Right lobe of liver (tissue), 4 donors: Measurements from ENCODE around the gene PGAP3.

Source experiments
- CTCF ChIP-seq, 4 donors: fragments of 200-600 bp in 3 of 4; fragments of 450-650 bp in 1 of 4; IDR thresholded peaks; one replicate each; pipeline versions ENCODE4 v1.5.1 to v1.8.0; 2016 to 2022; ENCODE audit warnings: antibody characterized with exemption in 4 of 4, mild to moderate bottlenecking in 2 of 4
- POLR2A ChIP-seq: fragments of 450-650 bp; IDR thresholded peaks from one replicate; pipeline ENCODE4 v1.6.1; 2017; ENCODE audit warnings: antibody characterized with exemption, mild to moderate bottlenecking
- donor health status: DM: no; HTN: no; CAD: no.
- donor health status: DM: no; HTN: no; CAD: no.
- donor health status: DM: no; HTN: yes; CAD: no.

DNA sequence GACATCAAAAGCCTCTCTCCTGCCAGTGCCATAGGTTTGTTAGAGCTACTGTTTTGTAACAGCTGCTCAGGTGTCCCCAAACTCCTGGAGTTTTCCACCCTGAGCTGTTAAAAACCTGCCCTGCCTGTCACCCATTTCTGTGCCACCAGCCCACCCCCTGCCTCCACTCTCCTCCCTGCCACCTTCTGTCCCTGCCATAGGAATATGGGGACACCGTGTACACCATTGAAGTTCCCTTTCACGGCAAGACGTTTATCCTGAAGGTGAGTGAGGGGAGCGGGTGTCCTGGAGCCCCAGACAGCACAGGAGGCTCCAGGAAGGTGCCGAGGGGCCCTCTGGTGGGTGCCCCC, 27.9 kb downstream of the PGAP3 start:
- TF ChIP-seq CTCF (IDR thresholded peaks at IDR 0.05) (no peak), POLR2A (no peak)
